MV-4-11 (cell line): Measurements from ENCODE around the gene ZNF407.

Experiments used
- DNase-seq: peaks from one replicate; lab custom pipeline; 2025; lab: John Stamatoyannopoulos, UW

ZNF407 gene

GRCh38 chr18:74789078-74789477 lies 191.4 kb downstream of the ZNF407 start:
- DNase-seq: no peak

- DNase-seq: no peak
These were observed 192.8 kb downstream of the ZNF407 start for GRCh38 chr18:74790451-74790850.

- no peak for DNase-seq
These were observed 194.0 kb downstream of the ZNF407 start for GRCh38 chr18:74791501-74792194.

GRCh38 chr18:74793746-74794145 lies 196.1 kb downstream of the ZNF407 start:
- DNase-seq: no peak

- DNase-seq: no peak
These were observed 198.1 kb downstream of the ZNF407 start for GRCh38 chr18:74795751-74796150.

GRCh38 chr18:74796211-74796610 lies 198.5 kb downstream of the ZNF407 start:
- no peak for DNase-seq

- DNase-seq: no peak
These were observed 199.3 kb downstream of the ZNF407 start for GRCh38 chr18:74796841-74797576.

GRCh38 chr18:74797577-74798151 lies 200.0 kb downstream of the ZNF407 start:
- DNase-seq: no peak

GRCh38 chr18:74799542-74799941 lies 201.9 kb downstream of the ZNF407 start:
- DNase-seq: no peak

GRCh38 chr18:74800098-74800497 lies 202.4 kb downstream of the ZNF407 start:
- no peak for DNase-seq

GRCh38 chr18:74803117-74803516 lies 205.4 kb downstream of the ZNF407 start:
- no peak for DNase-seq

- DNase-seq: no peak
These were observed 206.1 kb downstream of the ZNF407 start for GRCh38 chr18:74803769-74804168.

GRCh38 chr18:74804677-74805076 lies 207.0 kb downstream of the ZNF407 start:
- DNase-seq: no peak

- DNase-seq: no peak
These were observed 208.4 kb downstream of the ZNF407 start for GRCh38 chr18:74806073-74806472.

- peak; percentile 65 for DNase-seq
These were observed 209.2 kb downstream of the ZNF407 start for GRCh38 chr18:74806700-74807416.

- no peak for DNase-seq
These were observed 219.9 kb downstream of the ZNF407 start for GRCh38 chr18:74817576-74817975.

- DNase-seq: no peak
These were observed 221.0 kb downstream of the ZNF407 start for GRCh38 chr18:74818516-74819175.

GRCh38 chr18:74819433-74820059 lies 221.9 kb downstream of the ZNF407 start:
- no peak for DNase-seq

- no peak for DNase-seq
These were observed 222.6 kb downstream of the ZNF407 start for GRCh38 chr18:74820160-74820780.

- DNase-seq: no peak
These were observed 227.8 kb downstream of the ZNF407 start for GRCh38 chr18:74825460-74825859.

GRCh38 chr18:74826572-74826971 lies 228.9 kb downstream of the ZNF407 start:
- no peak for DNase-seq
